HFF-Myc (cell line): ENCODE data around the gene HDAC4.

Experiments
- DNase-seq: peaks from one replicate; pipeline ENCODE4 v3.0.0-alpha.2; 2011; ENCODE audit warnings: low read depth; ENCODE audit errors: extremely low read depth
- H3K4me3 ChIP-seq: replicated peaks from 2 replicates; pipeline ENCODE4 v1.5.1; 2011; ENCODE audit warnings: low read depth, mild to moderate bottlenecking, control low read depth, low read length
- TF ChIP-seq, protein P1 (sequence below): IDR thresholded peaks from 2 replicates; pipeline ENCODE4 v1.5.1; 2012; ENCODE audit warnings: mild to moderate bottlenecking, low read depth, low read length, control low read depth; ENCODE audit errors: missing control alignments

Gene HDAC4

DNA sequence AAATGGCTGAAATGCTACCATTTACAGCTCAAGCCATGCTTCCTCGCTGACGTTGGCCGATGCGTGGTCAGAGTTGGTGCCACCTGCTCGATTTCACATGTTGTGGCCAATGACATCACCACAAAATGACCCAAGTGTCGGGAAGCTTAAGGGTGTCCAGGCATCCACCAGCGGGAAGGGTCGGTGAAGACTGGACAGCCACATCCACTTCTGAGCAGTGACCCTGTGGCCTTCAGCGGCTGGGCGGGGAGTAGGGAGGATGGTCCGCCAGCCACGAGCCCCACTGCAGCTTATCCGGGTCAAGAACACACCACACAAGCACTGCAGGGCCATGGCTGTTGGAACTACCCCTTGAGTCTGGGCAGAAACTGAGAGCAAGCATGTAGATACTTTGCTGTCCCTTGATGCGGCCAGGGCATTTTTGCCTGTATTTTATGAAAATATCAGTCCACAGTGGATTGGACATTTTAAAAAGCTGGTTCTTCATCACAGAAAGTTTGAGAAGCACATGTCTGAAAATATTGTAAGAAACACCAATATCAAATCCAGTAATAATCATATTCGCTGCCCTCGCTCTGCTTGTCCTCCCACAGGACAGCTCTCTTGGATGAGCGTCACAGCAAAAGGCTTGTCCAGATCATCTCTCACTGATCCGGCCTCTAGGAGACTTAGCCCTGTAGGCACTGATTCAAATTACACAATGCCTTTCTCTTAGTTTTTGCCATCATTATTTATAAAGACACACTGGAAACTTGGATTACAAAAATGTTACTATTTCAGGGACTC is 379.0 kb downstream of the HDAC4 start:
- TF ChIP-seq, protein P1, sequence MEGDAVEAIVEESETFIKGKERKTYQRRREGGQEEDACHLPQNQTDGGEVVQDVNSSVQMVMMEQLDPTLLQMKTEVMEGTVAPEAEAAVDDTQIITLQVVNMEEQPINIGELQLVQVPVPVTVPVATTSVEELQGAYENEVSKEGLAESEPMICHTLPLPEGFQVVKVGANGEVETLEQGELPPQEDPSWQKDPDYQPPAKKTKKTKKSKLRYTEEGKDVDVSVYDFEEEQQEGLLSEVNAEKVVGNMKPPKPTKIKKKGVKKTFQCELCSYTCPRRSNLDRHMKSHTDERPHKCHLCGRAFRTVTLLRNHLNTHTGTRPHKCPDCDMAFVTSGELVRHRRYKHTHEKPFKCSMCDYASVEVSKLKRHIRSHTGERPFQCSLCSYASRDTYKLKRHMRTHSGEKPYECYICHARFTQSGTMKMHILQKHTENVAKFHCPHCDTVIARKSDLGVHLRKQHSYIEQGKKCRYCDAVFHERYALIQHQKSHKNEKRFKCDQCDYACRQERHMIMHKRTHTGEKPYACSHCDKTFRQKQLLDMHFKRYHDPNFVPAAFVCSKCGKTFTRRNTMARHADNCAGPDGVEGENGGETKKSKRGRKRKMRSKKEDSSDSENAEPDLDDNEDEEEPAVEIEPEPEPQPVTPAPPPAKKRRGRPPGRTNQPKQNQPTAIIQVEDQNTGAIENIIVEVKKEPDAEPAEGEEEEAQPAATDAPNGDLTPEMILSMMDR: no peak
- no peak for DNase-seq
- no peak overlapping the region for H3K4me3 ChIP-seq

DNA sequence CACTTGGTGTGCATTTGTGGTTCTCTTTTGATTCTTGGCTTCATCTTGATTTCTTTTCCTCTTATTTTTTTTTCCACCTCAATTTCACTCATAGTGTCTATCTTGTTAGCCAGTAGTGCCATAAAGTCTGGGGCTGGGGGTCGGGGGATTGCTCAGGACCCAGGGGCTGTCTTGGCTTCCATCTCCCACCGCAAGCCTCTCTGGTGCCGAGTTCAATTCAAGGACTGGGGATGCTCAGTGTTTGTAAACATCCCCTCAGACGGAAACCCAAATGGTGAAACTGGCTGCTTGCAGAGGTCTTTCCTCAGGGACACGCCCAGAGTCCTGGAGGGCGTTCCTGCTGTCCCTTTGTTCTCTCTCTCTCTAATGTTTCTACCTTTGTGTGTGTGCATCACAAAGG is 379.6 kb downstream of the HDAC4 start:
- no peak overlapping the region for H3K4me3 ChIP-seq
- TF ChIP-seq, protein P1: no peak
- no peak for DNase-seq

DNA sequence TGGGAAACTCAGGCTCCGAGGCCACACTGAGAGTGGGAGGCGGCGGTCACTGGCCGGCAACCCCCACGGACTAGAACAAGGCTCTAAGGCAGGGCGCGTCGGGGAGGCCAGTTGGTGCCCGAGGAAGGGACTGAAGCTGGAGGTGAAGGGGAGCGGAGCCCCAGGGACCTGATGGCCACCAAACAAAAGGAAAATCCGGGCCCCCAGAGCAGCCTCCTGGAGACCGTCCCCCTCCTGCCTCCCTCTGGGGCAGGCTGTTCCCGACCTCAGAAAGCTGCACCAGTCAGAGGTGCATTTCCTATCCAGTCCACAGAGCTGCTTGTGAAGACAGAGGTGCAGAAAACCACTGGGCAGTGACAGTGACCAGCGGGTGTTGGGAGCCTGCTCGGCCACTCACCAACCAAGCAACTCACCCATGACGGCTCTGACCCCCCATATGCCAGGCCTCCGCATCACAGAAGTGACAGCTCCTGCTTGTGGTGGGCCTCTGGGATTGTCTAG is 380.2 kb downstream of the HDAC4 start:
- DNase-seq: no peak
- TF ChIP-seq, protein P1: no peak
- H3K4me3 ChIP-seq: no peak overlapping the region

DNA sequence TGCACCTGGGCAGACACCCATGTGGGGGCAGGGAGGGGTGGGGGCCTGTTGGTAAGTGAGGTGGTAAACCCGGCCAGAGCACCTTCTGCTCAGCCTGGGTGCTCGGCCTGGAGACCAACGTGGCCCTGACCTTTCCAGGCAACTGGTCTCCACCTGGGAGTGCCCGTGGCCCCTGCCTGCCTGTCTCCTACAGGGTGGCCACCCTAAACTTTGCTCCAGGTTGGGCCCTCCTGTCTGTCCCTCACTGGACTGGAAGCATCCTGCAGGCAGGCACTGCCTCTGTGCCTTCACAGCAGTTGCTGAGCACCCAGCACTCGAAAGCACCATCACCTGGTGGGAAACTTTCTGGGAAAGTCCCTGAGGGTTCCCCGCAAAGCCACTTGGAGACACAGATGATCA is 381.6 kb downstream of the HDAC4 start:
- no peak for DNase-seq
- TF ChIP-seq, protein P1: no peak

DNA sequence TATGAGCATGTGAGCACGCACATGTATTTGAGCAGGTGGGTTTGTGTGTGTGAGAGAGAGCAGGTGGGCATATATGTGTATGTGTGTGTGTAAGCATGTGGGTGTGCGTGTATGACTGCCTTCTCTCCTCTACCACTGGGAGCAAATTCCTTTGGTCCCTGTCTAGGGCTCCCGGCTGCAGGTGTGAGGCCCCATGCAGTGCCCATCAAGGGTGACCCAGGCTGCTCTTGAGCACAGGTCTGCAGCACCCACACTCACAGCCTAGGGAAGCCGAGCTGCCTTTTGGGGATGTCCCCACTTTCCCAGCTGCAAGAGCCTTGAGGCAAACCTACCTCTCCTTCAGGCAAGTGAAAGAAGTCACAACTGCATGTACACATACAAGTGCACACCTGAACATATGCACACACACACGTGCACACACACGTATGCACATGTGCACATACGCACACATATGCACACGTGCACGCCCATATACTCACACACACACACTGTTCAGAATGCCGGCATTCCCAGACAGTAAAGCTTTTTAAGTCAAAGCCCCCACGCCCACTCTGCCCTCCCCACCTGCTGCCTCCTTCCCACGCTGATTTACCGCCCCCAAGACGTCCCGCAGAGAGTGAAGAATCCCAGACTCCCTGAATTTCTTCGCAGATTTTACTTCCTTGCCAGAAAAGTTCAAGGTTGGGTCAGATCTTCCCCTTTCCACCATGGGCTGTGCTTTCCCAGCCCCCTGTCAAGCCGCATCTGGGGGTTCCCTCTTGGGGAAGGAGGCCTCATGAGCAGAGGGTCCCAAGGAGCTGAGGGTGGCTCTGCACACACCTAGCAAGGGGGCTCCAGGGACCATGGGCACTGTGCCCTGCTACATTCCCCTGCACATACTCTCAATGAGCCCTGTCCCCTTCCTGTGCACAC is 382.3 kb downstream of the HDAC4 start:
- TF ChIP-seq, protein P1: no peak
- no peak for DNase-seq
- no peak overlapping the region for H3K4me3 ChIP-seq

More for the DNA sequence above, 381.6 kb downstream of the HDAC4 start:
- no peak overlapping the region for H3K4me3 ChIP-seq

DNA sequence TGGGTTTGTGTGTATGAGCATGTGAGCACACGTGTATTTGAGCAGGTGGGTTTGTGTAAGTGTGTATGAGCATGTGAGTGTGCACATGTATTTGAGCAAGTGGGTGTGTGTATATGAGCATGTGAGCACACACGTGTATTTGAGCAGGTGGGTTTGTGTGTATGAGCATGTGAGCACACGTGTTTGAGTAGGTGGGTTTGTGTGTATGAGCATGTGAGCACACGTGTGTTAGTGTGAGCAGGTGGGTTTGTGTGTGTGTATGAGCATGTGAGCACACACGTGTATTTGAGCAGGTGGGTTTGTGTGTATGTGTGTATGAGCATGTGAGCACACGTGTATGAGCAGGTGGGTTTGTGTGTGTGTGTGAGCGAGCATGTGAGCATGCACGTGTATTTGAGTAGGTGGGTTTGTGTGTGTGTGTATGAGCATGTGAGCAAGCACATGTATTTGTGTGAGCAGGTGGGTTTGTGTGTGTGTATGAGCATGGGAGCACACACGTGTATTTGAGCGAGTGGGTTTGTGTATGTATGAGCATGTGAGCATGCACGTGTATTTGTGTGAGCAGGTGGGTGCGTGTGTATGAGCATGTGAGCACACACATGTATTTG is 383.2 kb downstream of the HDAC4 start:
- TF ChIP-seq, protein P1: no peak
- no peak overlapping the region for H3K4me3 ChIP-seq
- DNase-seq: no peak
